K562 (cell line): ENCODE measurements around the gene PIGX. TPM values are rescaled to one million over a fixed set of nuclear protein-coding genes. Genes with fewer than 3 reads are reported as not detected.

Experiments
- ARID1B ChIP-seq: fragments of 450-650 bp; IDR thresholded peaks from 2 replicates; pipeline ENCODE4 v1.6.1; 2016; ENCODE audit warnings: antibody characterized with exemption, mild to moderate bottlenecking, inconsistent platforms
- BDP1 ChIP-seq: IDR thresholded peaks from 3 replicates; pipeline ENCODE4 v1.6.1; 2011; ENCODE audit not compliant: insufficient read length, insufficient read depth
- C11orf30 ChIP-seq: fragments of 450-650 bp; IDR thresholded peaks from 2 replicates; pipeline ENCODE4 v1.6.1; 2016; ENCODE audit warnings: low read depth, mild to moderate bottlenecking
- HDAC3 ChIP-seq: fragments of 450-650 bp; IDR thresholded peaks from 2 replicates; pipeline ENCODE4 v1.6.1; 2018; ENCODE audit warnings: borderline replicate concordance, mild to moderate bottlenecking, moderate library complexity; ENCODE audit not compliant: partially characterized antibody
- MCM3 ChIP-seq: fragments of 450-650 bp; IDR thresholded peaks from 2 replicates; pipeline ENCODE4 v1.6.1; 2016
- NFYB ChIP-seq: IDR thresholded peaks from 2 replicates; pipeline ENCODE4 v1.6.1; 2011; ENCODE audit warnings: mild to moderate bottlenecking, moderate library complexity; ENCODE audit not compliant: insufficient read length; ENCODE audit errors: extremely low read depth
- NRF1 ChIP-seq, 2 experiments: fragments of 450-650 bp; IDR thresholded peaks in 1 of 2; conservative IDR thresholded peaks in 1 of 2; 2 replicates each; pipeline ENCODE4 v1.6.1; 2014; ENCODE audit warnings: mild to moderate bottlenecking in 2 of 2
- PHF21A ChIP-seq: fragments of 450-650 bp; IDR thresholded peaks from 2 replicates; pipeline ENCODE4 v1.6.1; 2017; ENCODE audit warnings: low read depth, borderline replicate concordance
- RCOR1 ChIP-seq, 2 experiments: IDR thresholded peaks; 2 replicates each; pipeline ENCODE4 v1.6.1; 2012; ENCODE audit warnings: low read depth in 2 of 2, low read length in 2 of 2, borderline replicate concordance in 1 of 2, improper control_type of control experiment in 1 of 2
- SMC3 ChIP-seq: conservative IDR thresholded peaks from 2 replicates; pipeline ENCODE4 v1.6.1; 2011; ENCODE audit warnings: low read depth, low read length, improper control_type of control experiment; ENCODE audit not compliant: insufficient read depth
- TCF3 ChIP-seq: sonication (generic); formaldehyde crosslinking; IDR thresholded peaks from 2 replicates; pipeline ENCODE4 v1.4.0; 2020; ENCODE audit warnings: mild to moderate bottlenecking, missing genetic modification reagents
- THRAP3 ChIP-seq: fragments of 450-650 bp; IDR thresholded peaks from 2 replicates; pipeline ENCODE4 v1.6.1; 2016; ENCODE audit warnings: mild to moderate bottlenecking, inconsistent platforms, borderline replicate concordance
- TRIM25 ChIP-seq: fragments of 450-650 bp; IDR thresholded peaks from 2 replicates; pipeline ENCODE4 v1.7.0; 2016; ENCODE audit warnings: borderline replicate concordance
- XRCC4 ChIP-seq: IDR thresholded peaks from one replicate; pipeline ENCODE4 v1.6.1; 2011; ENCODE audit not compliant: insufficient read depth, insufficient read length; ENCODE audit errors: extremely low read depth
- ZKSCAN1 ChIP-seq: fragments of 150-350 bp; IDR thresholded peaks from 2 replicates; pipeline ENCODE4 v1.6.1; 2016; ENCODE audit warnings: low read depth, low read length
- ZNF583 ChIP-seq: fragments of 250-450 bp; sonication (Bioruptor Pico); IDR thresholded peaks from 2 replicates; pipeline ENCODE4 v1.4.0; 2020
- polyA plus RNA-seq, 8 experiments: library from polyadenylated mRNA; depleted of rRNA in 4 of 8; stranded (reverse) in 5 of 8; unstranded in 3 of 8; fragments of >200 nt; fragmentation: Nextera tagmentation in 2 of 8; fragmentation: Illumina TruSeq in 1 of 8; extraction: Ambion mirVana in 2 of 8; extraction: Trizol in 1 of 8; gene quantifications; 2 replicates each; pipeline versions ENCODE4 v1.2.1 to v1.2.3, GENCODE V29; 2011 to 2014; ENCODE audit warnings: inconsistent platforms in 1 of 8, missing spikeins in 1 of 8
- total RNA-seq, 7 experiments: library from RNA; depleted of rRNA in 6 of 7; stranded (reverse); fragments of >200 nt in 6 of 7; fragmentation: Illumina TruSeq in 2 of 7; extraction: Trizol in 2 of 7; gene quantifications; 2 replicates each; pipeline versions ENCODE4 v1.2.1 to v1.2.3, GENCODE V29; 2011 to 2021; ENCODE audit warnings: low replicate concordance in 1 of 7
- TF ChIP-seq, protein P1 (sequence below), 3 experiments: IDR thresholded peaks in 2 of 3; conservative IDR thresholded peaks in 1 of 3; 2 replicates each; pipeline ENCODE4 v1.5.1; 2011 to 2012; ENCODE audit warnings: low read length in 3 of 3, mild to moderate bottlenecking in 3 of 3, control low read depth in 2 of 3, improper control_type of control experiment in 1 of 3, inconsistent platforms in 1 of 3, low read depth in 1 of 3, mixed read lengths in 1 of 3, moderate library complexity in 1 of 3; ENCODE audit not compliant: insufficient read depth in 2 of 3
- TF ChIP-seq, protein P2 (sequence below), 2 experiments: fragments of 150-350 bp in 1 of 2; IDR thresholded peaks; 2 replicates each; pipeline ENCODE4 v1.6.1; 2012 to 2016; ENCODE audit warnings: low read depth in 2 of 2, low read length in 2 of 2, mild to moderate bottlenecking in 1 of 2, moderate library complexity in 1 of 2
- TF ChIP-seq, protein P3 (sequence below): fragments of 250-450 bp; sonication (Bioruptor Pico); IDR thresholded peaks from 2 replicates; pipeline ENCODE4 v1.5.1; 2021; ENCODE audit warnings: mild to moderate bottlenecking

The PIGX gene
- total and polyA plus RNA-seq, 9 of the 15 experiments (the other 6 are each of a cell fraction or from before 2014, with no cell fraction given) = 3.7 to 36.3 (median 26.9) TPM

- TF ChIP-seq THRAP3 = no peak
- no peak for TF ChIP-seq TRIM25
- no peak for TF ChIP-seq PHF21A
- no peak for TF ChIP-seq HDAC3
- no peak for TF ChIP-seq ZKSCAN1
- no peak for TF ChIP-seq RCOR1 (IDR thresholded peaks at IDR 0.05; ENCODE audit: borderline replicate concordance in 1 of 2, low read depth in 2 of 2, low read length in 2 of 2)
- TF ChIP-seq, protein P1, sequence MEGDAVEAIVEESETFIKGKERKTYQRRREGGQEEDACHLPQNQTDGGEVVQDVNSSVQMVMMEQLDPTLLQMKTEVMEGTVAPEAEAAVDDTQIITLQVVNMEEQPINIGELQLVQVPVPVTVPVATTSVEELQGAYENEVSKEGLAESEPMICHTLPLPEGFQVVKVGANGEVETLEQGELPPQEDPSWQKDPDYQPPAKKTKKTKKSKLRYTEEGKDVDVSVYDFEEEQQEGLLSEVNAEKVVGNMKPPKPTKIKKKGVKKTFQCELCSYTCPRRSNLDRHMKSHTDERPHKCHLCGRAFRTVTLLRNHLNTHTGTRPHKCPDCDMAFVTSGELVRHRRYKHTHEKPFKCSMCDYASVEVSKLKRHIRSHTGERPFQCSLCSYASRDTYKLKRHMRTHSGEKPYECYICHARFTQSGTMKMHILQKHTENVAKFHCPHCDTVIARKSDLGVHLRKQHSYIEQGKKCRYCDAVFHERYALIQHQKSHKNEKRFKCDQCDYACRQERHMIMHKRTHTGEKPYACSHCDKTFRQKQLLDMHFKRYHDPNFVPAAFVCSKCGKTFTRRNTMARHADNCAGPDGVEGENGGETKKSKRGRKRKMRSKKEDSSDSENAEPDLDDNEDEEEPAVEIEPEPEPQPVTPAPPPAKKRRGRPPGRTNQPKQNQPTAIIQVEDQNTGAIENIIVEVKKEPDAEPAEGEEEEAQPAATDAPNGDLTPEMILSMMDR (IDR thresholded peaks at IDR 0.05 in 2 of 3, conservative IDR thresholded peaks at IDR 0.05 in 1 of 3; ENCODE audit: insufficient read depth in 2 of 3, low read depth in 1 of 3, low read length in 3 of 3) = peak; percentile 81 to 91 (median 84)
- no peak for TF ChIP-seq XRCC4
- TF ChIP-seq MCM3 = no peak
- TF ChIP-seq SMC3 = peak; percentile 94
- TF ChIP-seq ZNF583 (CRISPR knock-in tag) = no peak
- TF ChIP-seq ARID1B = no peak
- TF ChIP-seq NRF1 (conservative IDR thresholded peaks at IDR 0.05 in 1 of 2, IDR thresholded peaks at IDR 0.05 in 1 of 2) = peak in 1 of 2 experiments; percentile 7; a peak in 1 of 4 replicates
- TF ChIP-seq TCF3 = no peak
- no peak for TF ChIP-seq NFYB
- TF ChIP-seq BDP1 = no peak
- TF ChIP-seq, protein P2, sequence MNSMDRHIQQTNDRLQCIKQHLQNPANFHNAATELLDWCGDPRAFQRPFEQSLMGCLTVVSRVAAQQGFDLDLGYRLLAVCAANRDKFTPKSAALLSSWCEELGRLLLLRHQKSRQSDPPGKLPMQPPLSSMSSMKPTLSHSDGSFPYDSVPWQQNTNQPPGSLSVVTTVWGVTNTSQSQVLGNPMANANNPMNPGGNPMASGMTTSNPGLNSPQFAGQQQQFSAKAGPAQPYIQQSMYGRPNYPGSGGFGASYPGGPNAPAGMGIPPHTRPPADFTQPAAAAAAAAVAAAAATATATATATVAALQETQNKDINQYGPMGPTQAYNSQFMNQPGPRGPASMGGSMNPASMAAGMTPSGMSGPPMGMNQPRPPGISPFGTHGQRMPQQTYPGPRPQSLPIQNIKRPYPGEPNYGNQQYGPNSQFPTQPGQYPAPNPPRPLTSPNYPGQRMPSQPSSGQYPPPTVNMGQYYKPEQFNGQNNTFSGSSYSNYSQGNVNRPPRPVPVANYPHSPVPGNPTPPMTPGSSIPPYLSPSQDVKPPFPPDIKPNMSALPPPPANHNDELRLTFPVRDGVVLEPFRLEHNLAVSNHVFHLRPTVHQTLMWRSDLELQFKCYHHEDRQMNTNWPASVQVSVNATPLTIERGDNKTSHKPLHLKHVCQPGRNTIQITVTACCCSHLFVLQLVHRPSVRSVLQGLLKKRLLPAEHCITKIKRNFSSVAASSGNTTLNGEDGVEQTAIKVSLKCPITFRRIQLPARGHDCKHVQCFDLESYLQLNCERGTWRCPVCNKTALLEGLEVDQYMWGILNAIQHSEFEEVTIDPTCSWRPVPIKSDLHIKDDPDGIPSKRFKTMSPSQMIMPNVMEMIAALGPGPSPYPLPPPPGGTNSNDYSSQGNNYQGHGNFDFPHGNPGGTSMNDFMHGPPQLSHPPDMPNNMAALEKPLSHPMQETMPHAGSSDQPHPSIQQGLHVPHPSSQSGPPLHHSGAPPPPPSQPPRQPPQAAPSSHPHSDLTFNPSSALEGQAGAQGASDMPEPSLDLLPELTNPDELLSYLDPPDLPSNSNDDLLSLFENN (IDR thresholded peaks at IDR 0.05; ENCODE audit: low read depth in 2 of 2, low read length in 2 of 2) = no peak
- TF ChIP-seq, protein P3, sequence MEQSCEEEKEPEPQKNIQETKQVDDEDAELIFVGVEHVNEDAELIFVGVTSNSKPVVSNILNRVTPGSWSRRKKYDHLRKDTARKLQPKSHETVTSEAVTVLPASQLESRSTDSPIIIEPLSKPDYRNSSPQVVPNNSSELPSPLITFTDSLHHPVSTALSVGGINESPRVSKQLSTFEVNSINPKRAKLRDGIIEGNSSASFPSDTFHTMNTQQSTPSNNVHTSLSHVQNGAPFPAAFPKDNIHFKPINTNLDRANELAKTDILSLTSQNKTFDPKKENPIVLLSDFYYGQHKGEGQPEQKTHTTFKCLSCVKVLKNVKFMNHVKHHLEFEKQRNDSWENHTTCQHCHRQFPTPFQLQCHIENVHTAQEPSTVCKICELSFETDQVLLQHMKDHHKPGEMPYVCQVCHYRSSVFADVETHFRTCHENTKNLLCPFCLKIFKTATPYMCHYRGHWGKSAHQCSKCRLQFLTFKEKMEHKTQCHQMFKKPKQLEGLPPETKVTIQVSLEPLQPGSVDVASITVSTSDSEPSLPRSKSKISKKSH (CRISPR knock-in tag) = no peak
- TF ChIP-seq C11orf30 = no peak
Measured at GRCh38 chr3:196684548-196685407, 27.4 kb upstream of the PIGX start (continued).
